Neural cell (in vitro differentiated cells): ENCODE measurements around the gene TSPAN31. TPM values are rescaled to one million over a fixed set of nuclear protein-coding genes. Genes with fewer than 3 reads are reported as not detected.

Source experiments
- H2AFZ ChIP-seq: fragments of 200-600, 300-800 bp; sonication (generic), shearing (Covaris generic); 2 replicates; pipeline ENCODE4 v1.6.0; 2014; ENCODE audit warnings: low read depth, mild to moderate bottlenecking, antibody characterized with exemption, low read length, moderate library complexity
- H3F3A ChIP-seq: fragments of 200-600 bp; shearing (Covaris generic); 2 replicates; pipeline ENCODE4 v1.6.1; 2016; ENCODE audit warnings: mild to moderate bottlenecking, moderate library complexity, mixed read lengths, antibody characterized with exemption, low read length; ENCODE audit not compliant: insufficient read depth, poor library complexity, severe bottlenecking
- H3K27ac ChIP-seq: fragments of 200-600, 300-800 bp; sonication (generic), shearing (Covaris generic); 2 replicates; pipeline ENCODE4 v1.5.1; 2014; ENCODE audit warnings: mild to moderate bottlenecking, low read length, moderate library complexity
- H3K27me3 ChIP-seq: fragments of 300-800, 200-600 bp; sonication (generic), shearing (Covaris generic); 2 replicates; pipeline ENCODE4 v1.6.0; 2014; ENCODE audit warnings: mild to moderate bottlenecking, low read depth, low read length, moderate library complexity; ENCODE audit not compliant: insufficient read depth
- H3K36me3 ChIP-seq: fragments of 300-800, 200-600 bp; sonication (generic), shearing (Covaris generic); 2 replicates; pipeline ENCODE4 v1.5.1; 2014; ENCODE audit warnings: mild to moderate bottlenecking, antibody characterized with exemption, low read length, moderate library complexity; ENCODE audit not compliant: insufficient read depth
- H3K4me2 ChIP-seq: fragments of 300-800, 200-600 bp; sonication (generic), shearing (Covaris generic); 2 replicates; pipeline ENCODE4 v1.6.0; 2014; ENCODE audit warnings: mild to moderate bottlenecking, low read length
- H3K4me3 ChIP-seq: fragments of 300-800, 200-600 bp; sonication (generic), shearing (Covaris generic); 2 replicates; pipeline ENCODE4 v1.5.1; 2014; ENCODE audit warnings: mild to moderate bottlenecking, low read length, moderate library complexity
- H3K79me2 ChIP-seq: fragments of 200-600 bp; shearing (Covaris generic); replicated peaks from 2 replicates; pipeline ENCODE4 v1.6.0; 2014; ENCODE audit warnings: mild to moderate bottlenecking, low read length, moderate library complexity; ENCODE audit not compliant: insufficient read depth
- H3K9ac ChIP-seq: fragments of 300-800, 200-600 bp; sonication (generic), shearing (Covaris generic); 2 replicates; pipeline ENCODE4 v1.6.1; 2016; ENCODE audit warnings: mild to moderate bottlenecking, low read length, mixed read lengths
- H3K9me2 ChIP-seq: fragments of 200-600 bp; shearing (Covaris generic); 2 replicates; pipeline ENCODE4 v1.6.1; 2016; ENCODE audit warnings: mild to moderate bottlenecking, low read length, mixed read lengths; ENCODE audit not compliant: insufficient read depth
- H3K9me3 ChIP-seq: fragments of 200-600, 300-800 bp; sonication (generic), shearing (Covaris generic); 2 replicates; pipeline ENCODE4 v1.6.1; 2016; ENCODE audit warnings: mild to moderate bottlenecking, mixed run types, low read length, moderate library complexity, mixed read lengths
- H4K20me1 ChIP-seq: fragments of 200-600 bp; shearing (Covaris generic); 2 replicates; pipeline ENCODE4 v1.6.1; 2016; ENCODE audit warnings: mild to moderate bottlenecking, mixed run types; ENCODE audit not compliant: insufficient read depth
- CTCF ChIP-seq: fragments of 450-650 bp; IDR thresholded peaks from 2 replicates; pipeline ENCODE4 v1.5.1; 2014; ENCODE audit warnings: antibody characterized with exemption, mild to moderate bottlenecking, moderate library complexity; ENCODE audit not compliant: poor library complexity, severe bottlenecking
- EP300 ChIP-seq: fragments of 450-650 bp; conservative IDR thresholded peaks from 2 replicates; pipeline ENCODE4 v1.6.1; 2014; ENCODE audit warnings: antibody characterized with exemption, mild to moderate bottlenecking, moderate library complexity; ENCODE audit not compliant: poor library complexity, severe bottlenecking
- EZH2 ChIP-seq: fragments of 200-600, 300-800 bp; shearing (Covaris generic), sonication (generic); IDR thresholded peaks from 2 replicates; pipeline ENCODE4 v1.6.1; 2014; ENCODE audit warnings: antibody characterized with exemption, low read length, borderline replicate concordance, mild to moderate bottlenecking; ENCODE audit not compliant: insufficient read depth, poor library complexity, severe bottlenecking
- MXI1 ChIP-seq: fragments of 450-650 bp; conservative IDR thresholded peaks from 2 replicates; pipeline ENCODE4 v1.6.1; 2014; ENCODE audit warnings: antibody characterized with exemption, mild to moderate bottlenecking; ENCODE audit not compliant: poor library complexity, severe bottlenecking
- POLR2AphosphoS5 ChIP-seq: IDR thresholded peaks from 2 replicates; pipeline ENCODE4 v1.6.1; 2012
- RAD21 ChIP-seq: fragments of 450-650 bp; conservative IDR thresholded peaks from 2 replicates; pipeline ENCODE4 v1.6.1; 2014; ENCODE audit warnings: antibody characterized with exemption, mild to moderate bottlenecking, moderate library complexity
- REST ChIP-seq: IDR thresholded peaks from 2 replicates; pipeline ENCODE4 v1.6.1; 2012; ENCODE audit warnings: borderline replicate concordance
- SMC3 ChIP-seq: fragments of 450-650 bp; conservative IDR thresholded peaks from 2 replicates; pipeline ENCODE4 v1.6.1; 2014; ENCODE audit warnings: antibody characterized with exemption, mild to moderate bottlenecking, moderate library complexity; ENCODE audit not compliant: poor library complexity
- TAF1 ChIP-seq: IDR thresholded peaks from 2 replicates; pipeline ENCODE4 v1.6.1; 2012; ENCODE audit warnings: low read depth
- polyA plus RNA-seq: library from polyadenylated mRNA; depleted of rRNA; stranded (reverse); fragments of >200 nt; gene quantifications from 2 replicates; pipeline ENCODE4 v1.2.3, GENCODE V29; 2014

The TSPAN31 gene
- polyA plus RNA-seq, 1 donor from 2014 or later: 85.3 TPM

- H3K36me3 ChIP-seq: peaks cover 16% of the 10 kb centered on the region
- H3K9me2 ChIP-seq: no peaks in the 10 kb centered on the region
- no peaks in the 10 kb centered on the region for H3K9me3 ChIP-seq
- H3K79me2 ChIP-seq: no peaks in the 10 kb centered on the region
- no peaks in the 10 kb centered on the region for H3F3A ChIP-seq
- no peak overlapping the region for H3K4me2 ChIP-seq
- no peak overlapping the region for H2AFZ ChIP-seq
- no peak overlapping the region for H3K4me3 ChIP-seq
- H4K20me1 ChIP-seq: no peaks in the 10 kb centered on the region
- H3K27ac ChIP-seq: no peak overlapping the region
- no peak for TF ChIP-seq RAD21
- TF ChIP-seq CTCF: no peak
- no peak for TF ChIP-seq MXI1
- TF ChIP-seq SMC3: no peak
- TF ChIP-seq EP300: no peak
- no peak for TF ChIP-seq TAF1
- TF ChIP-seq POLR2AphosphoS5: no peak
- TF ChIP-seq EZH2: no peak
- no peak for TF ChIP-seq REST
- peaks cover 58% of the 10 kb centered on the region for H3K27me3 ChIP-seq
- H3K9ac ChIP-seq: no peak overlapping the region
These were observed 15.5 kb upstream of the TSPAN31 start for GRCh38 chr12:57729321-57729844.

- no peaks in the 10 kb centered on the region for H3F3A ChIP-seq
- H3K9ac ChIP-seq: no peak overlapping the region
- H3K4me2 ChIP-seq: no peak overlapping the region
- no peaks in the 10 kb centered on the region for H3K9me2 ChIP-seq
- no peaks in the 10 kb centered on the region for H3K9me3 ChIP-seq
- no peak overlapping the region for H3K27ac ChIP-seq
- peaks cover 1% of the 10 kb centered on the region for H4K20me1 ChIP-seq
- TF ChIP-seq REST: no peak
- peaks cover 68% of the 10 kb centered on the region for H3K27me3 ChIP-seq
- H3K36me3 ChIP-seq: peaks cover 20% of the 10 kb centered on the region
- no peak overlapping the region for H3K4me3 ChIP-seq
- H2AFZ ChIP-seq: no peak overlapping the region
- H3K79me2 ChIP-seq: no peaks in the 10 kb centered on the region
These were observed 14.3 kb upstream of the TSPAN31 start for GRCh38 chr12:57730336-57731067.
